Stimulated activated CD4-positive, alpha-beta T cell treated with anti-CD3 and anti-CD28 coated beads, Interleukin-4, amount 100 ng/mL, for 4 hours (primary cell): ENCODE data around the gene KCTD4.

Source experiments
- DNase-seq, 2 experiments: peaks; one replicate each; pipeline ENCODE4 v3.0.0-alpha.2; 2020

KCTD4 gene

DNA sequence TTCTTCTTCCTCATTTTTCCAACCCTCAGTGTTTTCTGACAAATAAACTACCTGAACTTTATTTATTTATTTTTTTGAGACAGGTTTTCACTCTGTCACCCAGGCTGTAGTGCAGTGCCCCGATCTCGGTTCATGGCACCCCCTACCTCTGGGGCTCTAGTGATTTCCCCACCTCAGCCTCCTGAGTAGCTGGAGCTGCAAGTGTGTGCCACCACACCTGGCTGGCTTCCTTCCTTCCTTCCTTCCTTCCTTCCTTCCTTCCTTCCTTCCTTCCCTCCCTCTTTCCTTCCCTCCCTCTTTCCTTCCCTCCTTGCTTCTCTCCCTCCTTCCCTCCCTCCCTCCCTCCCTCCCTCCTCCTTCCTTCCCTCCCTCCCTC is 32.3 kb downstream of the KCTD4 start:
- no peak for DNase-seq

DNA sequence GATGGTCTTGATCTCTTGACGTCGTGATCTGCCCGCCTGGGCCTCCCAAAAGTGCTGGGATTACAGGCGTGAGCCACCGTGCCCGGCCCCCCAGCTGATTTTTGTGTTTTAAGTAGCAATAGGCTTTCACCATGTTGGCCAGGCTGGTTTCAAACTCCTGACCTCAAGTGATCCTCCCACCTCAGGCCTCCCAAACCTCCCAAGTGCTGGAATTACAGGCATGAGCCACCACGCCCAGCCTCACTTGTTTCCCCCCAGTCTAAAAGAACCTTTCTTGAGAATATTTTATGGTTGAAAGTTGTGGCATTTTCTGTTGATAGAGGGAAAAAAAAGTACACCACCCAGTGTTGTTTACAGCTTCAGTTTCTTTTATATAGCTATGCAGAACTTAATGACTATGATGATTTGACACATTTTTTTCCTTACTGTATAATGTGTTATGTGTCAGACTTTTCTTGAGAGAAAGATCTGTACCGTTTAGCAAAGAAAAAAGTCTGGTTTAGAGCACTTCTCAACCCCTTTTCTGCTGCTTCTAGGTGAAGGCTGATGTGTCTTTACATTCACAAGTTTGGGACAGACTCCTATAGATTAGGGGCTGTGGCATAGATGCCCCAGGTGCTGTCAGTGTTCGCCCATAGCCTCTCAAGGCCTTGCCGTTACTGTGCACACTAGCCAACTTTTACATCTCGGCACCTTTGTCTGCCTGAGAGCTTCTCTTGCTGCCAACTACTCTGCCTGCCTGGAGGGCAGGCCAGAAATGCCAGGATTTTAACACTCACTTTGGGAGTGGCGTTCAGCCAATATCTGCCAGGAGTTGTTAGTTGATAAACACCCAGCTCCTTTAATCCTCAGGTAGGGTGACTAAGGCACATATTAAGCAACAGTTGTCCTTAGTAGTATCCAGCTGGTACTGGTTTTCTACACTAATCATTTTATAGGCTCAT is 33.0 kb downstream of the KCTD4 start:
- no peak for DNase-seq

DNA sequence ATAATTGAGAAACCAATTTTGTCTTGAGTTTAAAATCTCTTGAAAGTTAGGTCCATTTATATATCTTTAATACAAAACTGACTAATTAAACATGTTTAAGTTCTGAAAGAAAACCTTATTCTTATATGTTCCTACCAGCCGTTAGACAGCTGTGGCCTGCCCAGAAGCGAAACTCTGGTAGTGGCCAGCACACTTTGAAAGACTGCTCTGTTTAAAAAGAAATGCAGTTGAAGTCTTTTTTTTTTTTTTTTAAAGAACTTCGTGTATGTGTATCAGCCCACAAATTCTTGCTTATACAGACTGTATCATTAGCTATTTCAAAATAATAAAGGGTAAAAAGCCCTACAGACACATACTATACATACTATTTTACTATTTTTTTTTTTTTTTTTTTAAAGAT is 34.0 kb downstream of the KCTD4 start:
- no peak for DNase-seq

DNA sequence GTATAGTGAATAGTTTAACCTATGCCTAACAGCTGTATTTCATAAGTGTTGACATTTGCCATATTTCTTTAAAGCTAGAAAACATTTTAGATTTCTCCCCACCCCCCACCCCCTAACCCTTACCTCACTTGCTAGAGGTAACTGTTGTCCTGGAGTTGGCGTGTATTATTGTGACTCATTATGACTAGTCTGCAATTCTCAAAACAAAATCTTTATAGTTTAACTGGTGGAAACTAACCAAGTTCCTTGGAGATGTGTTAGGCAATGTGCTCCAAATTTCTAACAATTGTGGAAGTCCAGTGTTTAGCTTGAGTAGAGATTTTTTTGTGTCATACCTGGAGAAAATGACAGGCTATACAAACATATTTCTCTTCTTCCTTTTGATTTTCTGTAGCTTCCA is 38.0 kb downstream of the KCTD4 start:
- DNase-seq, result no peak

DNA sequence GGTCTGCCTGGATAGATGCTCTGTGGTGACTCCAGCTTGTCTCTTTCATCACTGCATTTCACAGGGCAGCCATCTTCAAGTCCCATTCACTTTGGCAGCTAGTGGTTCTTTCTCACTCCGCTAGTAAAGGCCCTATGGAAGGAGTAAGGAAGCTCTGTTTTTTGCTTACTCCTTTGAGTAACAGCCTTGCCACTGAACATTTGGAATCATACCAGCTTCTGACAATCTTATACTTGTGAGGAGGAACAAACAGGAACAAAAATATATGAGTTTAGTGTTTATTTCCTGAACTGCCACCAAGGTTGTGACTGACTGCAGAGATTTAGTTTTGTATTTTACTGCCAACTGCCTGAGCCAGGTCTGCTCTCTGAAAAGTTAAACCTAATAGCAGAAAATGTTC is 38.7 kb downstream of the KCTD4 start:
- no peak for DNase-seq

DNA sequence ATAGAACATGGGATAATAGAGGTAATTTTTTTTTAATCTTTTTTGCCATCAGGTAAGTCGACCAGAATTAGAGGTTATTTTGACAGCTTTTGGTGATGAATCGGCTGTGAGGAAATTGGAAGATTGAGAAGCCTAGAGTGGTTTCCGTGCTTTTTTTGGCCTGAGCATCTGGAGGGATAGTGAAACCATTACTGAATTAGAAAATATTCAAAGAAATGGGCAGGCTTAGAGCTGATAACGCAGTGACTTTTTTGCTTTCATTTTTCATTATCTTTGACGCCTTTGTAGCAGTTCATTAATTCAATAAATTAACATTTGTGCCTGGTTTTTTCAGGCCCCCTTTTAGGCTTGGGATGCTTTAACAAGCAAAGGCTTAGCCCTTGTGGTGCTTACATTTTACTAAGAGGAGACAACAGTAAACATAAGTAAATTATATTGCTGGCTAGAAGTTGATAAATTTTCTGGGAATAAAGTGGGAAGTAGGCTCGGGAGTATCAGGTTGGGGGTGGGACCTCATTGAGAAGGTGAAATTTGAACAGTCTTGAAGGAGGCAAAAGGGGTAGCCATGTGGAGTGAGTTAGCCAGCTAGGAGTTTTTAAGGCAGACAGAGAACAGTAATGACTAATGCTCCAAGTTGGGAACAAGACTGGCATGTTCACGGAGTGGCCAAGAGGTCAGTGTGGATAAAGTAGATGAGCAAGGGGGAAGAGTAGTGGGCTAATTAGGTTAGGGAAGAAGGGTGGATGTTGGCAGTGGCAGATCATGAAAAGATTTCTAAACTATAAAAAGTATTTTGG is 44.1 kb downstream of the KCTD4 start:
- no peak for DNase-seq

DNA sequence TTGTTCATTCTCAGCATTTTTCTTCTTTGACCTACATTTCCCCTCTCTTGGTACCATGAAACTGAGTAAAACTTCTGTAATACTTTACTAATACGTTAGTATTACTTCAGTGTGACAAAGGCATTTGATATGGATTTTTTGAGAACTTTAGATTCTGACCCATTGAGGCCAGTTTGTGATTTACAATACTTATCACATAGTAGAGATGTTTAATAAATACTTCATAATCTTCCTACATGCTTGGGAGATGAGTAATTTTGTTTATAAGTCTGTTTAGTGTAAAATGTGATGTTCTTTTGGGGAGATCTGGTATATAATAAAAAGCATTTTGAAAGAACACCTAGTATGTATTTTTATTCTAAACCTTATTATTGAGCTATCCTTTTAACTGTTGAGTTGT is 50.9 kb downstream of the KCTD4 start:
- DNase-seq, result no peak

DNA sequence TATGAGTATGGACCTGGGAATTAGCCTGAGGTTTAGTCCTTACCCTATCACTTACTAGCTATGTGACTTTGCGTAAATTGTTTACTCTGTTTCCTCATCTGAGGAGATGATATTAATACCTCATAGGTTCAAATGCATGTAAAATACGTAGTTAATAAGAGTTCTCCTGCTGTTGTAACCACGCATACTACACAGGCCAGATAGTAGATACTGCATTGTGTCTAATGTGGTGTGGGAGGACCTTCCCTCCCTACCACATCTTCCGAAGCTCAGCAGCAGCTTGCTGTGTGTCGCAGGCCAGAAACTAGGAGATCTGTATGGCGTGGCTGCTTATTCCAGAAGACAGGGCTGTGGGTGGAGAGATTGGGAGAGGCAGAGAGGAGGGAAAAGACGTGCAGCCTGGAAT is 57.5 kb downstream of the KCTD4 start:
- DNase-seq, result no peak
